Effector CD4-positive, alpha-beta T cell (primary cell): ENCODE data around the gene PNMA6A.
A peak's percentile ranks its signal among the peaks of the same experiment; 100 is the strongest.
"Not testable (repeated sequence)": the region's sequence is repeated elsewhere in the genome, so short reads cannot be mapped to it uniquely, and the experiment has no call there.

Experiments
- DNase-seq: peaks from one replicate; pipeline ENCODE4 v3.0.0-alpha.2; 2020
- total RNA-seq: gene quantifications from one replicate; lab custom pipeline; 2026; lab: John Stamatoyannopoulos, UW

Gene PNMA6A
- total RNA-seq = 1.7 reads per million

DNA sequence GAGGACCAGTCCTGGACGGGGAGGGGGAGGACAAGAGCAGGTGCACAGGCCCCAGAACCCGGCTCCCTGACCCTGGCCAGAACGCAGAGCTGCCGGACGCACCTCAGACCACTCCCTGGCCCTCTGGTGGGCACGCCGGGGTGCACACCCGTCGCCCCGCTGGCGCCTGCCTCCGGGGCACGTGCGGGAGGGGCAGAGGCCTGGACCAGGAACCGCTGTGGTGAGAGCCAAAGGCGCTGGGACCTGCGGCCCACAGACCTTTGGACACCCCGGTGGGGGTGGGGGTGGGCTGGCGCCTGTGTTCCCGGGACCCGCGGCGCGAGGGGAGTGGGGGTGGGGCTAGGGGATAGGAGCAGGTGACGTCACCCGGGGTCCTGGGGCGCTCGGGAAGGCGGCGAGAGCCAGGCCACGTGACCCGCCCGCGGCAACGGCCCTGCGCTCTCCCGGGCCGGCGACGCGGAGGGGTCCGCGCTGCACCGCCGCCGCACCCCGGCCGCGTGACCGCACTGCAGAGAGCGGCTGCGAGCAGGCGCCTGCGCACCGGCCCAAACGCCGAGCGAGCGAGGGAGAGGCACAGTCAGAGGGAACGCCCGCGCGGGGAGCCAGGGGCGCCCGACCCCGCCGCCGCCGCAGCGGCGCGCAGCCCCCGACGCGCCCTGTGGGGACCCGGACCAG is at the start of gene PNMA6A:
Gene PNMA6A, plus strand, starts transcription at position 546 of the 675 bp plus-strand sequence. CDS start 609 bp downstream, outside the sequence.
- DNase-seq = not testable (repeated sequence)

DNA sequence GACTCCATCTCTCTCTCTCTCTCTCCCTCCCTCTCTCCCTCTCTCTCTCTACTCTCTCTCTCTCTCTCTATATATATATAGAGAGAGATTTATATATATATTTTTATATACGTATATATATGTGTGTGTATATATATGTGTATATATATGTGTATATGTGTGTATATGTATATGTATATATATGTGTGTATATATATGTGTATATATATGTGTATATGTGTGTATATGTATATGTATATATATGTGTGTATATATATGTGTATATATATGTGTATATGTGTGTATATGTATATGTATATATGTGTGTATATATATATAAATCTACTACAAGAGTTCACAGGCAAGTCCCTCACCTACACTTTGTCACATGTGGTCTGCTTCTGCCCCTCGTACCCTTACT is 45.8 kb upstream of the PNMA6A start:
- DNase-seq = not testable (repeated sequence)

DNA sequence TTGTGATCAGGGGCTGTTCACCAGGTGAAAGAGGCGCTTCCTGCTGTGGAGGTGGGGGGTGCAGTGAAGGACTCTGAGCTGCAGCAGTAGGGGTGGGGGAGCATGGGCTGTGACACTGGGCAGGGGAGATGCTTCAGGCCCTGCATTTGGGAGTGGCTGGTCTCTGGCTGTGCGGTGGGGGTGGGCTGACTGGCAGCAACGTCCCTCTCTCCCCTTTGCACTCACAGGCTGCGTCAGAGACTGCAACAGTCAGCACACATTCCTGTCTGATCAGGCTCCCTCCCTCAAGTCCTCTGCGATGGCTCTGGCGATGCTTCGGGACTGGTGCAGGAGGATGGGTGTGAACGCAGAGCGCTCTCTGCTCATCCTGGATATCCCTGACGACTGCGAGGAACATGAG is 43.8 kb upstream of the PNMA6A start:
- not testable (repeated sequence) for DNase-seq

DNA sequence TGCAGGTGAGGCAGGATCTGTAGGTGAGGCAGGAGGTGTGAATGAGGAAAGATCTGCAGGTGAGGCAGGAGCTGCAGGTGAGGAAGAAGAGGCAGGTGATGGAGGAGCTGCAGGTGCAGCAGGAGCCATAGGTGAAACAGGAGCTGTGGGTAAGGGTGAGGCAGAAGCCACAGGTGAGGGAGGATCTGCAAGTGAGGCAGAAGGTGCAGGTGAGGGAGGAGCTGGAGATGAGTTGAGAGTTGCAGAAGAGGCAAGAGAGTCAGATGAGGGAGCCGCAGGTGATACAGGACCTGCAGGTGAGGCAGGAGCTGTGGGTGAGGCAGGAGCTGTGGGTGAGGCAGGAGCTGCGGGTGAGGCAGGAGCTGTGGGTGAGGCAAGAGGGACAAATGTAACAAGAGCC is 43.1 kb upstream of the PNMA6A start:
- DNase-seq = no peak

DNA sequence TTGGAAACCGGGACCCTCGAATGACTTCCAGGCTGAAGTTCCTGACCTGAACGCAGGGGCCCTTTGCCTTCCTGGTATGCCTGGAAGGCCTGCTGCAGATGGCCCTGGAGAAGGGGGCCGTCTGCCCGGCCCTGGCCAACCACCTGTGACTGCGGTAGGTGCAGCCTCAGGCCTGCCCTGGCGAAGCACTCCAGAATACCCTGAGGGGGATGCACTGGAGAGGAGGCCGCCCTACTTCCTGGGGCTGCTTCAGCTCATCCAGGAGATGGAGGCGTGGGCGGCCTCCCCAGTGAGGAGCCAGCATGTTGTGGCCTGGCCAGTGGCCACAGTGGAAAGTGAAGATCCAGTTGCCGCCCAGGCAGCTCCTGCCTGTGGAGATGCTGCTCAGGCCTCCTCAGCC is 42.4 kb upstream of the PNMA6A start:
- no peak for DNase-seq

DNA sequence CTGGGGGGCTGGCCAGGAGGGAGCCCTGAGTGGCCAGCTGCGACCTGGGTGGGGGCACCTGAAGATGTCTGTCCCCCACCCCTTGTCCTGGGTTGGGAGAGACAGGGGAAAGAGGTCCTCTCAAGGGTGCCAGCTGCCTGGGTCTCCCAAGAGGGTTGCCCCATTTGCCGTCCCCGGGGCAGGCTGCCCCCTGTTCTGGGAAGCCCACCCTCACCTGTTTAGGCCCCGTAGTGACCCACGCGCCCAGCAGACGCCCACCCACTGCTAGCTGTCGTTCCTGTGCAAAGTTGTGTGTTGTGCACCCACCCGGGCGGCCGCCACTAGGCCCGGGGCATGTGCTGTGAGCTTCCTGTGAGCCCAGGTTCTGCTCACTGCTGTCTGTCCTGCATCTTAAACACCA is 41.5 kb upstream of the PNMA6A start:
- DNase-seq = no peak

DNA sequence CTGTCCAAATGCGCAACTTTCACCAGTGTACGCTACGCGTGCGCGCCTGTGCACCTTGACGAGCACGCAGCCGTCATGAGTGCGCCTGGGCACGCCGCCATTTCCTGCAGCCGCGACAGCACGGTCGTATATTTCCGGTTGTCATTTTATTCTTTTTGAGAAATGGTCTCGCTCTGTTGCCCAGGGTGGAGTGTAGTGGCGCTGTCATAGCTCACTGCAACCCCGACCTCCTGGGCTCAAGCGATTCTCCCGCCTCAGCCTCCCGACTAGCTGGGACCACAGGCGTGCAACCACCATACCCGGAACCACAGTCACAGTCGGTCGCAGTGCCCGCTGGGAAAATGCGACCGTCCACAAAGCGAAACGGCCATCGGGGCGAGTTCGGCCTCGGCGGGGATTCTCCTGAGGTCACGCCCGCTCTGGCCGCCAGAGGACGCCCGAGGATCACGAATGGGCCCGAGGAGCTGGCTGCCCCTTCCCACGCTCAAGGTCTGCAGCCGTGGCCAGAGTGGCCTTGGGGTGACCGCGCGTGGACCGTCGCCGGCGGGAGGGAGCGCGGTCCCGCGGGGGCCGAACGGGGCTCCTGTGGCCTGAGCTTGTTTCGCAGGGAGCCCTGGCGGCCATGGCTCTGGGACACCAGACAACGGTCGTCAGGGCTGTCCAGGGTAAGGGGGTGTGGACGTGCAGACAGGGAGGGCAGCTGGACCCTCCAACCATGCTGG is 39.7 kb upstream of the PNMA6A start:
- peak; percentile 44 for DNase-seq

DNA sequence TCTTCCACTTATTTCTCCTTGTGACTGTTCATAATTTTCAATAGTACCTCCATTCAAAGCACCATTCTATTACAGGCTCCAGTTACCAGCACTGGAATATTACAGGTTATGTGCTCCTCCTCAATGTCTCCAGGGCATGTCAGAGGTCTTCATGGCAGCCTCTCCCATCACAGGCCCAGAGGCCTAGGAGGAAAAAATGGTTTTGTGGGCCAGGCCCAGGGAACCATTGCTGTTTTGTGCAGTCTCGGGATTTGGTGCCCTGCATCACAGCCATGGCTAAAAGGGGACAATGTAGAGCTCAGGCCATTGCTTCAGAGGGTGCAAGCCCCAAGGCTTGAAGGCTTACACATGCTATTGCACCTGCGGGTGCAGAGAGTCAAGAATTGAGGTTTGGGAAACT is 23.2 kb upstream of the PNMA6A start:
- no peak for DNase-seq

DNA sequence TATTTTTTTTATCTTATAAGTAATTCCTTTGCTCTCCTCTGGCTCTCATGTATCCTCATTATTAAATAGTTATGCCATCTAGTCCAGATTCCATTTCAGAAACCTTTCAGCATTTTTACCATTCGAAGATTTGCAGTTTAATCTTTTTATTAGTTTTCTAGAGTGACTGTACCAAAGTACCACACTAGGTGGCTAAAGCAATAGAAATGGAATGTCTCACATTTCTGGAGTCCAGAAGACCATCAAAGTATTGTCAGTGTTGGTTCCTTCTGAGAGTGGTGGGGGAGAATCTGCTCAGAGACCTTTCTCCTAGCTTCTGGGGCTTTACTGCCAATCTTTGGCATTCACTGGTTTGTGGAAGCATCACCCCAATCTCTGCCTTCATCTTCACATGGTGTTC is 19.7 kb upstream of the PNMA6A start:
- no peak for DNase-seq

DNA sequence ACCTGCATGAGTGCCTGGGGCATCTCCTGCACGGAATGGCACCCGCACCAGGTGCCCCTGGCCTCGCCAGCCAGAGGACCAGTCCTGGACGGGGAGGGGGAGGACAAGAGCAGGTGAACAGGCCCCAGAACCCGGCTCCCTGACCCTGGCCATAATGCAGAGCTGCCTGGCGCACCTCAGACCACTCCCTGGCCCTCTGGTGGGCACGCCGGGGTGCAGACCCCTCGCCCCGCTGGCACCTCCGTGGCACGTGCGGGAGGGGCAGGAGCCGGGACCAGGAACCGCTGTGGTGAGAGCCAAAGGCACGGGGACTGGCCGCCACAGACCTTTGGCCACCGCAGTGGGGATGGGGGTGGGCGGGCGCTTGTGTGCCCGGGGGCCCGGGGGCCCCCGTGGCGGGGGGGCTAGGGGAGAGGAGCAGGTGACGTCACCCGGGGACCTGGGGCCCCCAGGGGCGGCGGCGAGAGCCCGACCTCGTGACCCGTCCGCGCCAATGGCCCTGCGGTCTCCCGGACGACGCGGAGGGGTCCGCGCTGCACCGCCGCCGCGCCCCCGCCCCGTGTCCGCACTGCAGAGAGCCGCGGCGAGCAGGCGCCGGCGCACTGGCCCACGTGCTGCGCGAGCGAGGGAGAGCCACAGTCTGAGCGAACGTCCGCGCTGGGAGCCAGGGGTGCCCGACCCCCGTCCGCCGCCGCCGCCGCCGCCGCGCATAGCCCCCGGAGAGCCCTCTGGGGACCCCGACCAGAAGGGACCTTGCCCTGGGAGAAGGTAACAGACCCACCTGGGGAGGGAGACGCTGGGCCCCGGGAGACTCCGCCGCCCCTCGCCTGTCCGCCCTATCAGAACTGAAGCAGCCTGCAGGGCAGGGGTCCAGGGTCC is 16.1 kb upstream of the PNMA6A start, which contains the start of gene PNMA3:
Gene PNMA3, plus strand, starts transcription at position 600 of the 879 bp plus-strand sequence. CDS start 586 bp downstream, outside the sequence.
- DNase-seq = no peak

DNA sequence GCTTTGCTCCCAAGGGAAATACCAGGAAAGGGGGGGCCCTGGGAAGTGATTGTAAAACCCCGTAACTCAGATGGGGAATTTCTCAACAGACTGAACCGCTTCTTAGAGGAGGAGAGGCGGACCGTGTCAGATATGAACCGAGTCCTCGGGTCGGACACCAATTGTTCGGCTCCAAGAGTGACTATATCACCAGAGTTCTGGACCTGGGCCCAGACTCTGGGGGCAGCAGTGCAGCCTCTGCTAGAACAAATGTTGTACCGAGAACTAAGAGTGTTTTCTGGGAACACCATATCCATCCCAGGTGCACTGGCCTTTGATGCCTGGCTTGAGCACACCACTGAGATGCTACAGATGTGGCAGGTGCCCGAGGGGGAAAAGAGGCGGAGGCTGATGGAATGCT is 15.0 kb upstream of the PNMA6A start:
- DNase-seq = no peak

DNA sequence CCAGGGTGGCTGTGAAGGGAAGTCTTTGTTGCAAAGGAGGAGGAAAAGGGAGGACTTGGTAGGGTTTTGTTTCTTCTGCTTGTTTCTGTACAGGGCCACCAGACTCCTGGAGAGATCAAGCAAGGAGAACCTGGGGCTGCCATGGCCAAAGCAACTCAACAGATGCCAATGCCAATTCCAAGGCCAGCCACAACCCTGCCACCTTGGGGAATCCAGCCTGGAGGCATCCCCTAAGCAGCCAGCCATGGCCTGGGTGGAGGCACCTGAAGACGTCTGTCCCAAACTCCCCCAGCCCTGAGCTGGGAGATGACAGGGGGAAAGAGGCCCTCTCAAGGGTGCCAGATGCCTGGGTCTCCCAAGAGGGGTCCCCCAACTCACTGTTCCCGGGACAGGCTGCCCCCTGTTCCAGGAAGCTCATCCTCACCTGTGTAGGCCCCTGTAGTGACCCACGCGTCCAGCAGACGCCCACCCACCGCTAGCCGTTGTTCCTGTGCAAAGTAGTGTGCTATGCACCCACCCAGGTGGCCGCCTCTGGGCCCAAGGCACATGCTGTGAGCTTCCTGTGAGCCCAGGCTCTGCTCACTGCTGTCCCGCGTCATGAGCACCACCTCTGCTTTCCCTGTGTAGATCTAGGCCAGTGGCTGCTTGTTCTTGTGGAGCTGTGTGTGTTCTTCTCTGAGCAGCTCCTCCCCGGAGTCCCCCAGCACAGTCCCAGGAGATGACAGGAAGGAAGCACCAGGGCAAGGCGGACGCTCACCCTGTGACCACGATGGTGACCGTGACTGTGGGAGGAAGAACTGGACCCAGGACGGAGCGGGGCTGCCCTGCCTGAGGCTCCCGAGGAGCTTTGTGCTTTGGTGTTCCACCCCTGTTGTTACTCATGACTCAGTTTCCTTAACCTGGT is 12.8 kb upstream of the PNMA6A start:
- no peak for DNase-seq

DNA sequence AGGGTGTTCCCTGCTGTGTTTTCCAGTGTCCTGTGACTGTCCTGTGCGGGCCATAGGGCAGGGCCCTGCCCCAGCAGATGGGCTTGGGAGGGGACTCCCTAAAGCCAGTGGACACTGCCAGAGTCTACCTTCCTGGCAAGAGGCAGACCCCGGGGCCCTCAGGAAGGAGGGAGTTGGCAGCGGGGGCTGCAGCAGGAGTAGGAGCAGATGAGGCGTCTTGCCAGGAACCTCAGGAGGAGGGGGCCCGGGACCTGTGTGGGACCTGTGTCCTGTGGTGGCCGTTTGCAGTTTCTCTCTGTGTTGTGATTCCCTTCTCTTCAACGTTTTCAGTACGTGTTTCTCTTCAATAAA is 12.2 kb upstream of the PNMA6A start:
- no peak for DNase-seq

DNA sequence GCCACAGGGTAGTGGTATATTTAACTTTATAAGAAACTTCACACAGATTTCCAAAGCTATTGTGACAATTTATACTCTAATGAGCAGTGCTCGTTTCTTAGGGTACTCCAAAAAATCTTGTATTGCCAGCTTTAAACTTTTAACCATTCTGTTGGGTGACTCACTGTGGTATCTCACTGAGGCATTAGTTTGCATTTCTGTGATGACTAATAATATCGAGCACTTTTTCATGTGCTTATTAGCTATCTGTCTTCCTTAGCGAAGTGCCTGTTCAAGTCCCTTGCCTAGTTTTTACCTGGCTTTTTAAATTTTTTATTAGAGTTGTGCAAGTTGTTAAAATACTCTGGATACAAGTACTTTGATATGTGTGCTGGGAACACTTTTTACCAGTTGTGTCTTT is 10.5 kb upstream of the PNMA6A start:
- DNase-seq = no peak

DNA sequence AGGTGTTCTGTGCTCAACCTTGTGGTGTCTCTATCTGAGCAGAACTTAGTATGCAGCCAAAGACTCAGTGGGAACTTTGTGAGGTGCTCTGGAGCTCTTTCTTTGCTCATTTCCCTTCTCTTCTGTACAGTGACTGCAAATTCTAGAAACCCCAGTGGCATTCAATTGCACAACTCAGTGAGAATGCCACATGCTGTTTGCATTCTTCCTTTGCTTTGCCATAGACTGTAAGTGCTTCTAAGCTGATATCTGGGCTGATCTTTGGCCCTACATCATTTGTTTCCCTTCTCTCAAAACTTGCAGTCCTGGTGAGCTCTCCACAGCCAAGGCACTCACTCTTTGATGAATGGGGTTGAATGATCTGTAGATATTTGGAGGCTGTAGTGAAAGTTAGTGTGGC is 8.9 kb upstream of the PNMA6A start:
- DNase-seq = no peak

DNA sequence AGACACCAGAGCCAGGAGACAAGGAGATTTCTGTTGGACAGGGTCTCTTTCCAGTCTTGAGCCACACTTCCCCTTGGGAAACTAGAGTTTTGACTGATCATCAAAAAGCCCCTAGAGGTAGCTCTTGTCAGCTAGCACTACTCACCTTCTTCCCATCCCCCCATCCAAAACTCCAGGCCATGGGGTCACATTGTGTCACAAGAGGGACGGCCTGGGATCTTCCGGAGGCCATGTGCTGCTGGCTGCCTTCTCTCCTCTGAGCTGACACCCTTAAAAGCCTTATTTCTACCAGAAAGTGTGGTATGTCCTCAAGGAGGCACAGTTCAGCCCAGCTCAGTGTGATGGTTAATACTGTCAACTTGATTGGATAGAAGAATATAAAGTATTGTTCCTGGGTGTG is 8.2 kb upstream of the PNMA6A start:
- no peak for DNase-seq

DNA sequence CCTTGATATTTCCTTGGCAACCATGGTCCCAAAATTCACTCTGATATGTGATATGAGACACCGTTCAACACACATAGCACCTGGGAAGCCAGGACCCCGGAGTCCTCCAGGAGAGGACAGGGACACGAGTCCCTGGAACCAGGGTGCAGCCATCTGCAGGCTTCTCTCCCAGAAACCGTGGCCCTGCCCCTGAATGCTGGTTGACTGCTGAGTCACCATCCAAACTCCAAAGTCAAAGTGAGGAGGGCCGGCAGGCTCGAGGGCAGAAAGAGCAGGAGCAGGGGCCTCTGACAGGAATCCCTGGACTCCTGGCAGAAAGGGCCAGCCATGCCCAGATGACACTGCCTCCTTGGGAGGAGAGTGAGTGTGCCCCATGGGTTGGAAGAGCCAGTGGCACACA is 6.9 kb upstream of the PNMA6A start:
- no peak for DNase-seq

DNA sequence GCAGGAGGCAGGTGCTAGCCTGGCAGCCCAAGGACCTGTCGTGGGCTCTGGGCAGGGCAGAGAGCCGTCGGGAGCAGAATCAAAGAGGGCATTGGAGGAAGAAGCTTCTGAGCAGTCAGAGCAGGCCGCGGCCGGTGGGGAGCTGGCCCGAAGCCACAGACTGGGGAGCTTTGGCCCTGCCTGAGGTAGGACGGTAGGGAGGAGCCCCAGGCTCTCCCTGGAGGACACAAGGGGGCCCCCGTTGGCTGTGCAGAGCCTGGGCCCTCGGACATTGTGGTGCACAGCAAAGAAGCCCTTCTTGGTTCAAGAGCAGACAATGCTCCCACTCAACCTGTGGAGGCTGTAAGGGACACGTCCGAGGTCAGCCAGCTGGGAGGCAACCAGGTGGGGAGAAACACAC is 5.9 kb upstream of the PNMA6A start:
- not testable (repeated sequence) for DNase-seq

DNA sequence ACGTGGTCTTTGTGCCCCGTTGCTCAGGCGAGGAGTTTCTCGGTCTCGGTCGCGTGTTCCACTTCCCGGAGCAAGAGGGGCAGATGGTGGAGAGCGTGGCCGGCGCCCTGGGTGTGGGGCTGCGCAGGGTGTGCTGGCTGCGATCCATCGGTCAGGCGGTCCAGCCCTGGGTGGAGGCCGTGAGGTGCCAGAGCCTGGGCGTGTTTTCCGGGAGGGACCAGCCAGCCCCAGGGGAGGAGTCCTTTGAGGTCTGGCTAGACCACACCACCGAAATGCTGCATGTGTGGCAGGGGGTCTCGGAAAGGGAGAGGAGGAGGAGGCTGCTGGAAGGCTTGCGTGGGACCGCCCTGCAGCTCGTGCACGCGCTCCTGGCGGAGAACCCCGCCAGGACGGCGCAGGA is 1.1 kb downstream of the PNMA6A start:
- DNase-seq = not testable (repeated sequence)

DNA sequence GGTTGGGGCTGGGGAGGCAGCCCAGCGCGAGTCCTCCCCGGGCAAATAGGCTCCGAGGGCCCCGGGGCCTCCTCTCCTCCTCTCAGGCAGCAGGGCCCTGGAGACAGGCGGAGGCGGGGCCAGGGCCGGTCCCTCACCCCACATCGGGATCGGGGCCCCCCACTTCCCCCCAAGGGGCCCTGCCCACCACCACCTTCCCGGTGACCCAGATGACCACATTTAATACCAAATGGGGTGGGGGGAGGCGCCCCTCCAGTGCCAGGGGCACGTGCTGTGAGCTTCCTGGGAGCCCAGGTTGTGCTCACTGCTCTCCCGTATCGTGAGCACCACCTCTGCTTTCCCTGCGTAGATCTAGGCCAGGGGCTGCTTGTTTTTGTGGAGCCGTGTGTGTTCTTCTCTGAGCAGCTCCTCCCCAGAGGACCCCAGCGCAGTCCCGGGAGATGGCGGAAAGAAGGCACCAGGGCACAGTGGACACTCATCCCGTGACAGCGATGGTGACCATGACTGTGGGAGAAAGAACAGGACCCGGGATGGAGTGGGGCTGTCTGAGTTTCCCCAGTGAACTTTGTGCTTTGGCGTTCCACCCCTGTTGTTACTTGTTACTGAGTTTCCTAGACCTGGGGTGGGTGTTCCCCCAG is 2.1 kb downstream of the PNMA6A start:
- no peak for DNase-seq

DNA sequence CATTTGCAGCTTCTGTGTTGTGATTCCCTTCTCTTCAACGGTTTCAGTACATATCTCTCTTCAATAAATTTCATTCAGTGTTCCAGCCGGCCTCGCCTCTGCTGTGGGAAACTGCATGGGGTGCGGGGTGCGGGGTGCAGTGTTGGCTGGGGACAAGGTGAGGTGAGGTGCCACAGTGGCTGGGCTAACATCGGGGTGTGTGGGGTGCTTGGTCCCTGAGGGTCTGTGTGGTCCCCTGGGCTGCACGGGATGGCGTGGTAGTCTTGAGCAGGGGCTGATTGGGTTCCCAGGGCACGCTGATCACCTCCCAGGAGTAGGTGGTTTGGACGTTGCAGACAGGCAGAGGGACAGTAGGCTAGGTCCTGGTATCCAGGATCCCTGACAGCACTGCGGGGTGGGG is 2.7 kb downstream of the PNMA6A start:
- no peak for DNase-seq

DNA sequence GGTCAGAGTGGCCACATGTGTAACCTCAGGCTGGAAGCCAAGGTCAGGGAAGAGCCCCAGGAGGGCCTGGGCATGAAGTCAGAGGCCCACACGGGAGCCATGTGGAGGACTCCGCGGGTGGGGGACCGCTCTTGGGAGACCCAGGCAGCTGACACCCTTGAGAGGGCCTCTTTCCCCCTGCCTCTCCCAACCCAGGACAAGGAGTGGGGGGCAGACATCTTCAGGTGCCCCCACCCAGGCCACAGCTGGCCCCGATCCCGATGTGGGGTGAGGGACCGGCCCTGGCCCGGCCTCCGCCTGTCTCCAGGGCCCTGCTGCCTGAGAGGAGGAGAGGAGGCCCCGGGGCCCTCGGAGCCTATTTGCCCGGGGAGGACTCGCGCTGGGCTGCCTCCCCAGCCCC is 3.1 kb downstream of the PNMA6A start:
- no peak for DNase-seq
